Neuron (in vitro differentiated cells): ENCODE measurements around the gene RNF207.
A peak's percentile ranks its signal among the peaks of the same experiment; 100 is the strongest.

Source experiments
- H2AFZ ChIP-seq: one replicate; pipeline ENCODE4 v1.6.1; 2013; ENCODE audit warnings: low read depth, mild to moderate bottlenecking, inconsistent platforms, low read length, moderate library complexity
- H3K27me3 ChIP-seq: one replicate; pipeline ENCODE4 v1.6.1; 2013; ENCODE audit warnings: low read length; ENCODE audit not compliant: insufficient read depth
- H3K36me3 ChIP-seq: one replicate; pipeline ENCODE4 v1.6.1; 2013; ENCODE audit warnings: low read length; ENCODE audit not compliant: insufficient read depth
- H3K4me1 ChIP-seq: one replicate; pipeline ENCODE4 v1.6.1; 2013; ENCODE audit warnings: low read length; ENCODE audit not compliant: insufficient read depth
- H3K4me3 ChIP-seq: 2 replicates; pipeline ENCODE4 v1.5.1; 2013; ENCODE audit warnings: mild to moderate bottlenecking, low read length, moderate library complexity
- H3K9me3 ChIP-seq: one replicate; pipeline ENCODE4 v1.6.1; 2013; ENCODE audit warnings: low read length

The RNF207 gene

DNA sequence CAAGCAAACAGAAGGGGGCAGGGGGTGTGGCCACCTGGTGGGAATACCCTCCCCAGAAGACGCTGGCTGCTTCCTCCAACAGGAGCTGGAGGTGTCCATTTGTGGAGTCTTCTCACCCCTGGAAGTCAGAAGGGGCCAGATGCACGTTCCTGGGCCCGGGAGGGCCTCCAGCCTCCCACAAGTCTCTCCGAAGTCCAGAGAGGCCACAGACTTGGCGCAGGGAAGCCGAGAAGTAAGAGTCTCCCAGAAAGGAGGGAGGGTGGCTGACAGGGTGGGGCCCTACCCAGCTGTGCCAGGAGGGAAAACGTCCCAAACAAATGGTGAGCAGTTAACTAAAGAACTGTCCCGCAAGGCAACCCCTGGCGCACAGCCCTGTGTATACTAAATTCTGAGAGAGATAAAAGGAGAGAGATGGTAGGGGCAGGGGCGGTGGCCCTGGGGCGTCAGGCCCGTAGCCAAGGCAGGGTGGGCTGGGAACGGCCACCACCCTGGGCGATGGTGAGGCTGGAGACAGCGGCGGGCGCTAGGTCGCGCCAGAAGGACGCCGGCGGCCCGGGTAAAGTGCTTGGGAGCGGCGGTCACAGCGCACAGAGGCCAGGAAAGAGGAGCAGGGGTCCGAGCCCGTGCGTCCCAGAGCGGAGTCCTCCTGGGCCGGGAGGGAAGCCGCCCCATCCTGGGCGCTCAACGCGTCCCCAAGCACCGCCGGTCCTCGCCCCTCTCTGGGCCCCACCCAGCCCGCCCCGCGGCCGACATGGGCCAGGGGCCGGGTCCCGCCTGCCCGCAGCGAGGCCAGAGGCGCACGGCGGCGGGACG lies 27.0 kb upstream of the RNF207 start:
- no peaks in the 10 kb centered on the region for H3K9me3 ChIP-seq
- peaks cover 2% of the 10 kb centered on the region for H3K4me1 ChIP-seq
- H3K36me3 ChIP-seq, result no peaks in the 10 kb centered on the region
- no peak overlapping the region for H3K4me3 ChIP-seq
- H2AFZ ChIP-seq, result no peak overlapping the region
- peaks cover 47% of the 10 kb centered on the region for H3K27me3 ChIP-seq

DNA sequence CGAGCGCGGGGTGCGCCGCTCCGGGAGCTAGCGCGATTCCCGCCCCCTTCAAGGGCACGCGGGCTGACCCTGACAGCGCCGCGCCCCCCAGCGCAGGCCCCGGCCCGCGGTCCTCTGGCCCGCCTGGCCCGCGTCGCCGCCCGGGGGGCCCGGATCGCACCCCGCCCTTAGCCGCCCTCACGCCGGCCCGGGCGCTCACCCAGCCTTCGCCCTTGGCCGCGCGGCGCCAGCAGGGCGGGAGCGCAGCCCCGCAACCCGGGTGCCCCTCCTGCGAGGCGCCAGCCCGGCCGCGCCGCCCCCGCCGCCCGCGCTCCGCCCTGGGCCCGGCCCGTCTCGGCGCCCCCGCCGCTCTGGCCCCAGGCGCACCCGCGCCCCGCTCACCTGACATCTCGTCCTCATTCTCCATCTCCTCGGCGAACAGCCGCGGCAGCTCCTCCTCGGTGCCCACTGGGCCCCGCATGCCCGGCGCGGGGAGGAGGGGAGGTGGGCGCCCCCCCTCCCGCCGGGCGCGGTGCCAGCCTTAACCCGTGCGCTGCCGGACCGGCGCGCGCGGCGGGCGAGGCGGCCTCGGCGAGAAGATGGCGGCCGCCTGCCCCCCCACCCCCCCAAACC lies 26.2 kb upstream of the RNF207 start:
- no peak overlapping the region for H2AFZ ChIP-seq
- H3K4me1 ChIP-seq, result peaks cover 2% of the 10 kb centered on the region
- H3K9me3 ChIP-seq, result no peaks in the 10 kb centered on the region
- H3K36me3 ChIP-seq, result peaks cover 2% of the 10 kb centered on the region
- H3K27me3 ChIP-seq, result peaks cover 47% of the 10 kb centered on the region
- H3K4me3 ChIP-seq, result no peak overlapping the region

DNA sequence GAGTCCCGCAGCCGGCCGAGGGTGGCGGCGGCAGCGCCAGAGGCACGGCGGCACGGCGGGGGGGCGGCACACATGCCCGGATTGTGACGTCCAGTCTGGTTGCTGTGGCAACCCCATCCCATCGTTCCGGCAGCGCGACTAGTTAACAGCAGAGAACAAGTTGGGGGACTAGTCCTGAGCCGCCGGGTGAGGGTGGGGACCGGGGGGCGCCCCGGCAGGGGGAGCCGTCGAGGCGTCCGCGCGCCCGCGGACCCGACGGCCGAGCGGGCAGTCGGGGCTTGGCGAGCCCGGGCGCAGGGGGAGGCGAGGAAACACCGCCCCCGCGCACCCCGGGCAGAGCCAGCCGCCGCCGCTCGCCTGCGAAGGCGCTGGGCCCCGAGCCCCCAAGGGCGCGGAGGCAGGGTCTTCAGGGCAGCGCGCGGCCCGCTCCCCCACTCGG lies 25.6 kb upstream of the RNF207 start, which contains the start of gene CHD5:
Gene CHD5, minus strand, starts transcription at position 54 of the 439 bp plus-strand sequence. CDS start 298 bp downstream, outside the sequence.
- no peak within 1 kb of the TSS for H3K4me3 ChIP-seq

GRCh38 chr1:6180707-6181311 lies 25.1 kb upstream of the RNF207 start:
- Histone ChIP-seq H3K9me3 (no peaks in the 10 kb centered on the region), H2AFZ (no peak overlapping the region), H3K27me3 (peaks cover 47% of the 10 kb centered on the region), H3K4me1 (peaks cover 2% of the 10 kb centered on the region), H3K4me3 (no peak overlapping the region), H3K36me3 (peaks cover 10% of the 10 kb centered on the region)

More for the DNA sequence above, 25.6 kb upstream of the RNF207 start, which contains the start of gene CHD5:
- Histone ChIP-seq H2AFZ (no peak within 1 kb of the TSS), H3K4me1 (peaks cover 2% of the 10 kb centered on the region), H3K36me3 (peaks cover 5% of the 10 kb centered on the region), H3K27me3 (peaks cover 47% of the 10 kb centered on the region), H3K9me3 (no peaks in the 10 kb centered on the region)

GRCh38 chr1:6181347-6181770 lies 24.6 kb upstream of the RNF207 start:
- Histone ChIP-seq H3K9me3 (no peaks in the 10 kb centered on the region), H3K36me3 (peaks cover 10% of the 10 kb centered on the region), H3K4me3 (no peak overlapping the region), H3K4me1 (peaks cover 2% of the 10 kb centered on the region), H2AFZ (no peak overlapping the region), H3K27me3 (peaks cover 47% of the 10 kb centered on the region)

DNA sequence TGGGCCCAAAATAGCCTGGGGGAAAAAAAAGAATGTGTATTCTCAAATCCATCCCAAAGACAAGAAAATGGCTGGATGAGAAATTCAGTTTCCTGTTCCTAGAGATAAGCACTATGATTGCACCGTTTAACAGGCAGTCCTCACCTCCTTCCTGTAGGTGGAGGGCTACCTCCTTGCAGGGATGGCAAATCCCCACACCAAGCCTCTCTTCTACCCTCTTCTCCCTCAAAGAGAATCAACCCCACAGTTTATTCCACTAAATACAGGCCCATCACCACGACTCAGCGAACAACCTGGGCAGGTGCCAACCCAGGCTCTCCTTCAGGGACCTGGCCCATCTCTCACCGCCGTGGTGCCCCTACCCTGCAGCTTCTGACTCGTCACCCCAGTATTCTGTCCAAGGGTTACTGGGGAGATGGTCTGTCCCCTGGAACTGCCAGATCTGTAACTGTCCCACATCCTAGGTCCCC lies 22.4 kb upstream of the RNF207 start:
- H3K9me3 ChIP-seq, result no peaks in the 10 kb centered on the region
- peaks cover 26% of the 10 kb centered on the region for H3K36me3 ChIP-seq
- H3K4me1 ChIP-seq, result peaks cover 2% of the 10 kb centered on the region
- no peak overlapping the region for H2AFZ ChIP-seq
- H3K27me3 ChIP-seq, result peaks cover 28% of the 10 kb centered on the region
- H3K4me3 ChIP-seq, result no peak overlapping the region

DNA sequence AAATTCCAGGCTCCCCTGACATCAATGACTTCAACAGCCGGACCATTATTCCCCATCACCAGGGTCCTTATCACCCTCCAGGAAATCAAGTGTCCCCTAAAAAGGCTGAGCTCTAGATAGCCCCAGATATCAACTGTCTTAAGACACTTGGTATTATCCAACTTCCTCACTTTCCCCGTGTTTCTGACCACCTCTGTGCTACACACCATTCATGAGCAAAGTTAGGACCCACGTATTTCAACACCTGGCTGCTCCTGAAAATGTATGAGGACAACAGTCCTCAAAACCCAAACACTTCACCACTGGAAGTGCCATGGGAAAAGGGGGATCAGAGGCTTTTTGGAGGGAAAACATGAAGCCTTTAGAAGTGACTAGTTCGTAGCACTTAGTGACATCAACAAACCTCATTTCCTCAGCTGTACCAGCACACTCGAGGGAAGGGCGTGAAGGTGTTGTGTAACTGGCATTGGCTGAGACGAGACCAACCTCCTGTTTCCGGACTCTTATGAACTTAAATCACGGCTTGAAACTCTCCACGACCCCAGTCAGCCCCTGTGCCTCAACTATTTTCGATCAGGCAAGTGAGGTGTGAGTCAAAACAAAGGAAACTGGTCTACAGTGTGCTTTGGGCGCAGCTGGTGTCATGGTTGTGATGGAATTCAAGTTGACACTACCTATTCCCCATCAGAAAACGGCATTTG lies 21.7 kb upstream of the RNF207 start:
- H3K4me3 ChIP-seq, result no peak overlapping the region
- peaks cover 21% of the 10 kb centered on the region for H3K27me3 ChIP-seq
- H2AFZ ChIP-seq, result no peak overlapping the region
- no peaks in the 10 kb centered on the region for H3K9me3 ChIP-seq
- H3K36me3 ChIP-seq, result peaks cover 31% of the 10 kb centered on the region
- peaks cover 2% of the 10 kb centered on the region for H3K4me1 ChIP-seq

DNA sequence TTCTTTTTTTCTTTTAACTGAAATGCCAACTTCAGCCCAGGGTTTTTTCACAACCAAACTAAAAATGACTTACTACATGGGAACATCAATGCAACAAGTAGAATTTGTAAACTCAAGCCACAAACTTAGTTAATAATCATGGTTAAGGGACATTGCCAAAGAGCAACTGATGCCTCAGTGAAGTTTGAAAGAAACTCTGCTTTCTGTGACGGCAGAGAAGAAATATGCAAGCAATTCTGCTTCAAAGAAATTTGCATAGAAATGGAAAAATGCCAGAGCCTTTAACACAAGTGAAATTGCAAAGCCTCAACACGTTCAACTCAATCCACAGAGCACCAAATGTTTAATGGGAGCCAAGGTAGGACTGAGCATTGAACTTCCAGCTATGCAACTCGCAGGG lies 20.8 kb upstream of the RNF207 start:
- Histone ChIP-seq H3K36me3 (peaks cover 37% of the 10 kb centered on the region), H3K4me3 (no peak overlapping the region), H3K9me3 (no peaks in the 10 kb centered on the region), H3K4me1 (peaks cover 2% of the 10 kb centered on the region), H2AFZ (no peak overlapping the region), H3K27me3 (peaks cover 19% of the 10 kb centered on the region)

DNA sequence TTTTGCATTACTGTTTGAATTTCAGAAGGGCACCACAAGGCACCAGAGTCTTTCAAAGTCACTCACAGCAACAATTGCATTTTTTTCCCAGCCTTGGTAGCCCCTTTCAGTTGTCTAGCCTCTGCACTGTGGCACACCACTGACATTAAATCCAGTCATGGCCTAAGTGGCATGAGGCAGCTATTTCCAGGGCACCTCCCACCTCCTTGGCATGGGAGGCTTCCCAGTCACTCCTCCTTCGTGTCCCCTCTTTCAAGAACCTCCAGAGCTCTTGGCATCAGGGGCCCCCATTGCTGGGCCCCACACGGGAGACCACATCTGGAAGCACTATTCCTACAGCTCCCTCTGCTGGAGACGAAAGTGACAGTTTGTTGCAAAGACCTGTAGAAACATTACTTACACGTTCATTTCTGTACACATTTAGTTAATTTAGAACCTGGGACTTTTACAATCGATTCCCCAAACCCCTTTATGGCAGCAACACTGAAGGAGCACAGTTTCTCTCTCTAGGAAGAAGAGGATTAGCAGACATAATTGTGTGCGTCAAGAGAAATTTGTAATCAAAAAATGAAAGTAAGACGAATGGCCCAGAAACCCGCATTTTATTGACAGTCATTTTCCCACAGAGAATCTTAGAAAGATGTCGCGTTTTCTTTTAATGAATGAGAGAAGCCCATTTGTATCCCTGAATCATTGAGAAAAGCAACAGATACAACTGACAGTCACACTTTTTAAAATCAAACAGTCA lies 20.1 kb upstream of the RNF207 start:
- no peak overlapping the region for H2AFZ ChIP-seq
- H3K9me3 ChIP-seq, result no peaks in the 10 kb centered on the region
- peaks cover 2% of the 10 kb centered on the region for H3K4me1 ChIP-seq
- no peak overlapping the region for H3K4me3 ChIP-seq
- H3K27me3 ChIP-seq, result peaks cover 13% of the 10 kb centered on the region
- peaks cover 42% of the 10 kb centered on the region for H3K36me3 ChIP-seq

- no peak overlapping the region for H3K4me3 ChIP-seq
These were observed 17.5 kb upstream of the RNF207 start for GRCh38 chr1:6188466-6188865.

DNA sequence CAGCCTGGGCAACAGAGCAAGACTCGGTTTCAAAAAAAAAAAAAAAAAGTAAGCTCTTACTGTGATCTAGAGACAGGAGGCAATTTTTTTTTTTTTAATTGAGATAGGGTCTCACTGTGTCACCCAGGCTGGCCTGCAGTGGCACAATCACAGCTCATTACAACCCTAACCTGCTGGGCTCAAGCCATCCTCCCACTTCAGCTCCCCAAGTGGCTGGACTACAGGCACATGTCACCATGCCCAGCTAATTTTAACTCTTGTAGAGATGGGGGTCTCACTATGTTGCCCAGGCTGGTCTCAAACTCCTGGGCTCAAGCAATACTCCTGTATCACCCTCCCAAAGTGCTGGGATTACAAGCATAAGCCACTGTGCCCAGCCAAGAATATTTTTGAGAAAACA lies 14.0 kb upstream of the RNF207 start:
- Histone ChIP-seq H3K27me3 (no peaks in the 10 kb centered on the region), H2AFZ (no peak overlapping the region), H3K4me1 (no peaks in the 10 kb centered on the region), H3K36me3 (peaks cover 76% of the 10 kb centered on the region), H3K9me3 (no peaks in the 10 kb centered on the region), H3K4me3 (no peak overlapping the region)

More at GRCh38 chr1:6188466-6188865, 17.5 kb upstream of the RNF207 start:
- peaks cover 64% of the 10 kb centered on the region for H3K36me3 ChIP-seq
- H3K9me3 ChIP-seq, result no peaks in the 10 kb centered on the region
- no peaks in the 10 kb centered on the region for H3K27me3 ChIP-seq
- H2AFZ ChIP-seq, result no peak overlapping the region
- H3K4me1 ChIP-seq, result no peaks in the 10 kb centered on the region

GRCh38 chr1:6197746-6198427 lies 8.0 kb upstream of the RNF207 start:
- H3K9me3 ChIP-seq, result no peaks in the 10 kb centered on the region
- peaks cover 21% of the 10 kb centered on the region for H3K4me1 ChIP-seq
- no peaks in the 10 kb centered on the region for H3K27me3 ChIP-seq
- H3K36me3 ChIP-seq, result peaks cover 41% of the 10 kb centered on the region
- H3K4me3 ChIP-seq, result peak overlapping the region; percentile 95
- no peak overlapping the region for H2AFZ ChIP-seq
